Calu3 (cell line): ENCODE measurements around the gene ARHGEF12. TPM values are rescaled to one million over a fixed set of nuclear protein-coding genes. Genes with fewer than 3 reads are reported as not detected.

Source experiments
- BruUV-seq: library from RNA; stranded (reverse); fragments of 400-500 nt; replicated peaks from 2 replicates; lab custom pipeline; 2021; lab: Mats Ljungman, UMichigan
- CTCF ChIA-PET: fragments of 300-600 bp; sonication (Branson Sonifier 250); formaldehyde crosslinking; loops from one replicate; lab custom pipeline; 2022; ENCODE audit warnings: antibody characterized with exemption; lab: Charles Lee
- DNase-seq: peaks from one replicate; pipeline ENCODE4 v3.0.0; 2022
- H3K27ac Mint-ChIP-seq: one replicate; pipeline ENCODE4 v1.8.0; 2022; ENCODE audit warnings: mixed read lengths; ENCODE audit not compliant: unreplicated experiment
- H3K27me3 Mint-ChIP-seq: one replicate; pipeline ENCODE4 v1.8.0; 2022; ENCODE audit warnings: mixed read lengths; ENCODE audit not compliant: unreplicated experiment
- H3K36me3 Mint-ChIP-seq: one replicate; pipeline ENCODE4 v1.8.0; 2022; ENCODE audit warnings: mild to moderate bottlenecking, moderate library complexity, mixed read lengths; ENCODE audit not compliant: insufficient read depth, unreplicated experiment
- H3K4me1 Mint-ChIP-seq: one replicate; pipeline ENCODE4 v1.8.0; 2022; ENCODE audit warnings: mild to moderate bottlenecking, low read depth, mixed read lengths; ENCODE audit not compliant: unreplicated experiment
- H3K4me3 Mint-ChIP-seq: one replicate; pipeline ENCODE4 v1.8.0; 2022; ENCODE audit warnings: mild to moderate bottlenecking, low read depth, moderate library complexity, mixed read lengths; ENCODE audit not compliant: unreplicated experiment
- H3K9me3 Mint-ChIP-seq: one replicate; pipeline ENCODE4 v1.8.0; 2022; ENCODE audit warnings: low read depth, mixed read lengths; ENCODE audit not compliant: unreplicated experiment
- intact Hi-C: fragments of 100-400 bp; cut with micrococcal nuclease; formaldehyde crosslinking; loops from one replicate; pipeline ENCODE4 v1.10.0; 2022; ENCODE audit not compliant: unreplicated experiment
- total RNA-seq: library from RNA; stranded (reverse); gene quantifications from 2 replicates; pipeline ENCODE4 v1.2.3, GENCODE V29; 2022
- TF ChIP-seq, protein P1 (sequence below): fragments of 200-600 bp; IDR thresholded peaks from one replicate; pipeline ENCODE4 v1.8.0; 2022; ENCODE audit warnings: antibody characterized with exemption; ENCODE audit not compliant: unreplicated experiment

The ARHGEF12 gene
- total RNA-seq, 1 experiment from 2014 or later = 50.0 TPM

DNA sequence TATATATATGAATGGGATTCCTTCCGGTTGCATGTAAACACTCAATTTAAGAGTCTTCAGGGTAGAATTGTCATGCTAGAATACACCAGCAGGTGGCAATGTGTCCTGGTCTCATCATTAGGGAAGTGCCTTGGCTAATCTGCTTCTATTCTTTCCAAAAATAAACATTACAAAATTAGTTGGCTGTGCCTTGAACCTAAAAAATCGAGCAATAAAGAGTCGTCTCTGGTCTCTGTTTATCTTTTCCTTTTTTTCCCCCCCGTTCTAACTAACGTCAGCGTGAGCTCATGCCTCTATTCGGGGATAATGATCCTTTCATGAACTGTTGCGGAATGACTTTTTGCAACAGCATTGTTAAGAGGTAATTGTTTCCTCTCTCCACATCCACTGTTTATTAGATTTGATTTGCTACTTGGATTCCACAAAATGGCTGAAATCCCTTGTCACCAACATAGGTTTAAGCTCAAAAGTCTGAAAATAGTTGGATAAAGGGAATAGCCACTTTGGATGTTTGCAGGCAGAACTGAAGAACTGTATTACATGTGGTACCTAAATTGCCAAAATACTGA lies 1.2 kb upstream of the ARHGEF12 start:
- Mint-ChIP-seq H3K36me3 (peaks cover 39% of the 10 kb centered on the region), H3K27ac (peak overlapping the region; percentile 10), H3K9me3 (no peaks in the 10 kb centered on the region), H3K4me3 (peak overlapping the region; percentile 93), H3K27me3 (no peaks in the 10 kb centered on the region), H3K4me1 (peaks cover 12% of the 10 kb centered on the region)
- TF ChIP-seq, protein P1, sequence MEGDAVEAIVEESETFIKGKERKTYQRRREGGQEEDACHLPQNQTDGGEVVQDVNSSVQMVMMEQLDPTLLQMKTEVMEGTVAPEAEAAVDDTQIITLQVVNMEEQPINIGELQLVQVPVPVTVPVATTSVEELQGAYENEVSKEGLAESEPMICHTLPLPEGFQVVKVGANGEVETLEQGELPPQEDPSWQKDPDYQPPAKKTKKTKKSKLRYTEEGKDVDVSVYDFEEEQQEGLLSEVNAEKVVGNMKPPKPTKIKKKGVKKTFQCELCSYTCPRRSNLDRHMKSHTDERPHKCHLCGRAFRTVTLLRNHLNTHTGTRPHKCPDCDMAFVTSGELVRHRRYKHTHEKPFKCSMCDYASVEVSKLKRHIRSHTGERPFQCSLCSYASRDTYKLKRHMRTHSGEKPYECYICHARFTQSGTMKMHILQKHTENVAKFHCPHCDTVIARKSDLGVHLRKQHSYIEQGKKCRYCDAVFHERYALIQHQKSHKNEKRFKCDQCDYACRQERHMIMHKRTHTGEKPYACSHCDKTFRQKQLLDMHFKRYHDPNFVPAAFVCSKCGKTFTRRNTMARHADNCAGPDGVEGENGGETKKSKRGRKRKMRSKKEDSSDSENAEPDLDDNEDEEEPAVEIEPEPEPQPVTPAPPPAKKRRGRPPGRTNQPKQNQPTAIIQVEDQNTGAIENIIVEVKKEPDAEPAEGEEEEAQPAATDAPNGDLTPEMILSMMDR = peak; percentile 30
- peak; percentile 62 for DNase-seq
- CTCF ChIA-PET = interaction anchor here (0.7 to 1.5 kb wide), 7 partner anchors 14 to 449 kb away, joined by 3 to 9 read pairs (median 4); no protein-coding TSS in a partner anchor
- BruUV-seq = no TSS peak
- intact Hi-C loops = loop anchor here (5.0 to 10.0 kb wide), 2 partner anchors 152 to 350 kb away; no protein-coding TSS in a partner anchor

DNA sequence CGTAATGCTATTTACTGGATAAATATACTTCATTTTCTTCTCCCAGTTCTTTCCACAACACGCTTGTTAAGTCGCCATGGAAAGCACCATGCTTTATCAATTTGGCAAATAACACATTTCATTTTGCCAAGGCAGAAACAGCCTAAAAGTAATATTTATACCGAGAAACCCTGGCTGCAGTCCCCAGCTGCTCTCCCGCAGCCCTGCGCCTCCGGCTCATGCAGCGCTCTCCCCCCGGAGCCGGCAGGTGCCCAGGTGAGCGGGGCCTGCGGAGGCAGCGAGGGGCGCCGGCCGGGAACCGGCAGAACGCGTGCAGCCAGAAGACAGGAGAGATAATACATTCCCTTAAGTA lies 681 bp upstream of the ARHGEF12 start:
- intact Hi-C loops = loop anchor here (5.0 to 10.0 kb wide), 2 partner anchors 152 to 349 kb away; no protein-coding TSS in a partner anchor
- H3K36me3 Mint-ChIP-seq = peaks cover 41% of the 10 kb centered on the region
- TF ChIP-seq, protein P1 = no peak
- H3K27me3 Mint-ChIP-seq = no peaks in the 10 kb centered on the region
- CTCF ChIA-PET = interaction anchor here (1.1 to 1.8 kb wide), 7 partner anchors 13 to 165 kb away, joined by 3 to 9 read pairs (median 4); no protein-coding TSS in a partner anchor
- no peaks in the 10 kb centered on the region for H3K9me3 Mint-ChIP-seq
- DNase-seq = no peak
- peak overlapping the region; percentile 27 for H3K27ac Mint-ChIP-seq
- H3K4me1 Mint-ChIP-seq = peaks cover 14% of the 10 kb centered on the region
- TSS peak; percentile 64 for BruUV-seq
- peak overlapping the region; percentile 93 for H3K4me3 Mint-ChIP-seq

DNA sequence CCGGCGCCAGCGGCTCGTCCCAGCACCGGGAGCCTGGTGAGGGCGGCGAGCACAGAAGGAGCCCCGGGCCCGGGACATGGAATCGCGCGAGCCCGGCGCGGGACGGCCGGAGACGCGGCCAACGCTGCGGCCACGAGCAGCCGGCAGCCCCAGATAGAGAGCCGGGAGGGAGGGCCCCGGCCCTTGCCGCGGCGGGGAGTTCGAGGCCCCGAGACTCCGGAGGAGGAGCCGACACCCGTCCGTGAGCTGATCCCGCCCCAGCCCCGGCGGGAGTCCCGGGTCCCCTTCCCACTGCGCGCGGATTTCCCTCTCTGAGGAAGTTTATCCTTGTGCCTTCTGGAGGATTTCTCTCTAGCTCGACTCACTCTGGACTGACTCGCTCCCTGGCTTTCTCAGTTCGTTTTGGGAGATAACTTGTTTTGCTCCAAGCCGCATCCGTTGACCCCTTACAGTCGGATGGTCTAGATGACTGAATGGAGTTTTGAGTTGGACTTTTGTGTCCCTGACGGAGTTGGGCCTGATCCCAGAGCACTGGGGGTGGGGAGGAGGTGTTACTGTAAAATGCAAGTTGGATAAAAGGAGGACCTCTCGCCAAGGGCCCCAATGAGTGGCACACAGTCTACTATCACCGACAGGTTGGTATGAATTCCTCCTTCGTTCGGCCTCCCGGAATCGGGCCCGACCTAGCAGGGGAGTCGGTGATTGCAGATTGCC lies 585 bp downstream of the ARHGEF12 start:
- peaks cover 37% of the 10 kb centered on the region for H3K36me3 Mint-ChIP-seq
- H3K27ac Mint-ChIP-seq = peak overlapping the region; percentile 87

More for the DNA sequence above, 585 bp downstream of the ARHGEF12 start:
- CTCF ChIA-PET = interaction anchor here (0.6 to 1.8 kb wide), 3 partner anchors 15 to 54 kb away, joined by 4 to 5 read pairs (median 5); no protein-coding TSS in a partner anchor
- TF ChIP-seq, protein P1 = no peak
- Mint-ChIP-seq H3K27me3 (no peaks in the 10 kb centered on the region), H3K4me3 (peak overlapping the region; percentile 93), H3K4me1 (peaks cover 11% of the 10 kb centered on the region), H3K9me3 (no peaks in the 10 kb centered on the region)
- no TSS peak for BruUV-seq
- DNase-seq = no peak
- intact Hi-C loops = loop anchor here (2.0 to 10.0 kb wide), 3 partner anchors 96 to 348 kb away; no protein-coding TSS in a partner anchor
